MCF 10A (cell line): ENCODE results near the gene GALNT5. TPM values are rescaled to one million over a fixed set of nuclear protein-coding genes. Genes with fewer than 3 reads are reported as not detected.

Source experiments
- BruUV-seq: library from RNA; stranded (reverse); fragments of 400-500 nt; replicated peaks from 2 replicates; lab custom pipeline; 2021; lab: Mats Ljungman, UMichigan
- CTCF ChIA-PET: fragments of 300-600 bp; sonication (Branson Sonifier 250); formaldehyde crosslinking; extraction: SDS; loops from one replicate; lab custom pipeline; 2021; ENCODE audit warnings: antibody characterized with exemption, inconsistent platforms; lab: Yijun Ruan, JAX
- POLR2A ChIA-PET: fragments of 300-600, 350-650 bp; sonication (Branson Sonifier 250); formaldehyde crosslinking; extraction: SDS; loops from one replicate; lab custom pipeline; 2020; ENCODE audit warnings: antibody characterized with exemption, inconsistent platforms; lab: Yijun Ruan, JAX
- DNase-seq: peaks from one replicate; pipeline ENCODE4 v3.0.0-alpha.2; 2018; ENCODE audit not compliant: unreplicated experiment
- H3K27ac Mint-ChIP-seq: one replicate; pipeline ENCODE4 v1.8.0; 2022; ENCODE audit warnings: mild to moderate bottlenecking, low read depth, mixed read lengths; ENCODE audit not compliant: unreplicated experiment
- H3K27me3 Mint-ChIP-seq: one replicate; pipeline ENCODE4 v1.8.0; 2022; ENCODE audit warnings: mixed read lengths; ENCODE audit not compliant: insufficient read depth, unreplicated experiment
- H3K36me3 Mint-ChIP-seq: one replicate; pipeline ENCODE4 v1.8.0; 2022; ENCODE audit warnings: mild to moderate bottlenecking, moderate library complexity, mixed read lengths; ENCODE audit not compliant: insufficient read depth, unreplicated experiment
- H3K4me1 Mint-ChIP-seq: one replicate; pipeline ENCODE4 v1.8.0; 2022; ENCODE audit warnings: mixed read lengths; ENCODE audit not compliant: insufficient read depth, unreplicated experiment
- H3K4me3 Mint-ChIP-seq: one replicate; pipeline ENCODE4 v1.8.0; 2022; ENCODE audit warnings: mild to moderate bottlenecking, moderate library complexity, mixed read lengths; ENCODE audit not compliant: unreplicated experiment
- H3K9me3 Mint-ChIP-seq: one replicate; pipeline ENCODE4 v1.8.0; 2022; ENCODE audit warnings: mixed read lengths; ENCODE audit not compliant: unreplicated experiment
- CTCF ChIP-seq: fragments of 200-600 bp; IDR thresholded peaks from one replicate; pipeline ENCODE4 v1.8.0; 2022; ENCODE audit warnings: antibody characterized with exemption, mild to moderate bottlenecking; ENCODE audit not compliant: unreplicated experiment
- intact Hi-C: fragments of 100-400 bp; cut with micrococcal nuclease; formaldehyde crosslinking; loops from 2 replicates; pipeline ENCODE4 v1.14.1; 2022
- total RNA-seq: library from RNA; stranded (reverse); gene quantifications from 2 replicates; pipeline ENCODE4 v1.2.3, GENCODE V29; 2022

GALNT5 gene
- total RNA-seq, 1 experiment from 2014 or later, result not detected

GRCh38 chr2:157227592-157227991 is 29.9 kb upstream of the GALNT5 start:
- Mint-ChIP-seq H3K4me1 (peaks cover 13% of the 10 kb centered on the region), H3K9me3 (no peaks in the 10 kb centered on the region), H3K27me3 (no peaks in the 10 kb centered on the region), H3K27ac (no peak overlapping the region), H3K4me3 (no peak overlapping the region), H3K36me3 (no peaks in the 10 kb centered on the region)
- no peak for DNase-seq
- TF ChIP-seq CTCF, result no peak
- CTCF ChIA-PET, result no interaction called here
- POLR2A ChIA-PET, result no interaction called here
- intact Hi-C loops, result no loop called here
- no TSS peak for BruUV-seq

DNA sequence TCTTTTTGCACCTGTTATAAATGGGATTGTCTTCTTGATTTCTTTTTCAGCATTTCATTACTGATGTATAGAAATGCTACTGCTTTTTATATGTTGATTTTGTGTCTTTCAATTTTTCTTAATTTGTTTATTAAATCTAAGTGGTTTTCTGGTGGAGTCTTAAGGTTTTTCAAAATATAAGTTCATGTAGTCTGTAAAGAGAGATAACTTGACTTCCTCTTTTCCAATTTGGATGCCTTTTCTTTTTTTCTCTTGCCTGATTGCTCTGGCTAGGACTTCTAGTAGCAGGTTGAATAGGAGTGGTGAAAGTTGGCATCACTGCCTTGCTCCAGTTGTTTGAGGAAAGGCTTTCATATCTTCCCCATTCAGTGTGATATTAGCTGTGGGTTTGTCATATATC is 28.6 kb upstream of the GALNT5 start:
- no peak for DNase-seq
- Mint-ChIP-seq H3K27me3 (no peaks in the 10 kb centered on the region), H3K4me1 (peaks cover 22% of the 10 kb centered on the region), H3K27ac (no peak overlapping the region), H3K4me3 (no peak overlapping the region), H3K9me3 (peaks cover 7% of the 10 kb centered on the region), H3K36me3 (no peaks in the 10 kb centered on the region)
- intact Hi-C loops, result no loop called here
- CTCF ChIA-PET, result no interaction called here
- BruUV-seq, result no TSS peak
- no peak for TF ChIP-seq CTCF
- POLR2A ChIA-PET, result interaction anchor here (1.5 kb wide), 1 partner anchor 18 kb away, joined by 5 read pairs; no protein-coding TSS in a partner anchor

GRCh38 chr2:157229572-157229971 is 27.9 kb upstream of the GALNT5 start:
- no peaks in the 10 kb centered on the region for H3K36me3 Mint-ChIP-seq
- no peak for DNase-seq
- H3K4me3 Mint-ChIP-seq, result no peak overlapping the region
- intact Hi-C loops, result no loop called here
- BruUV-seq, result no TSS peak
- CTCF ChIA-PET, result interaction anchor here (0.7 kb wide), 1 partner anchor 73 kb away, joined by 3 read pairs; no protein-coding TSS in a partner anchor
- peak overlapping the region; percentile 11 for H3K27ac Mint-ChIP-seq
- H3K9me3 Mint-ChIP-seq, result peaks cover 7% of the 10 kb centered on the region
- H3K4me1 Mint-ChIP-seq, result peaks cover 22% of the 10 kb centered on the region
- no peak for TF ChIP-seq CTCF
- no peaks in the 10 kb centered on the region for H3K27me3 Mint-ChIP-seq
- POLR2A ChIA-PET, result interaction anchor here (0.6 to 1.5 kb wide), 2 partner anchors 17 to 299 kb away, joined by 3 to 5 read pairs; no protein-coding TSS in a partner anchor

GRCh38 chr2:157231476-157231875 is 26.0 kb upstream of the GALNT5 start:
- Mint-ChIP-seq H3K36me3 (no peaks in the 10 kb centered on the region), H3K27me3 (no peaks in the 10 kb centered on the region), H3K9me3 (peaks cover 7% of the 10 kb centered on the region), H3K4me1 (peaks cover 30% of the 10 kb centered on the region), H3K27ac (no peak overlapping the region), H3K4me3 (no peak overlapping the region)
- ChIA-PET POLR2A (no interaction called here), CTCF (no interaction called here)
- no peak for TF ChIP-seq CTCF
- DNase-seq, result no peak
- intact Hi-C loops, result no loop called here
- no TSS peak for BruUV-seq
